Raji (cell line): ENCODE results near the gene SYPL1.
A peak's percentile ranks its signal among the peaks of the same experiment; 100 is the strongest.

Experiments used
- POLR2A ChIP-seq: IDR thresholded peaks from 2 replicates; pipeline ENCODE4 v1.6.1; 2011; ENCODE audit warnings: low read depth, low read length, control low read depth; ENCODE audit not compliant: insufficient read depth

Gene SYPL1

GRCh38 chr7:106069471-106070200, 42.5 kb downstream of the SYPL1 start:
- TF ChIP-seq POLR2A = peak; percentile 12; the same call in 1 of the 2 replicates

GRCh38 chr7:106068986-106069385, 43.1 kb downstream of the SYPL1 start:
- no peak for TF ChIP-seq POLR2A

DNA sequence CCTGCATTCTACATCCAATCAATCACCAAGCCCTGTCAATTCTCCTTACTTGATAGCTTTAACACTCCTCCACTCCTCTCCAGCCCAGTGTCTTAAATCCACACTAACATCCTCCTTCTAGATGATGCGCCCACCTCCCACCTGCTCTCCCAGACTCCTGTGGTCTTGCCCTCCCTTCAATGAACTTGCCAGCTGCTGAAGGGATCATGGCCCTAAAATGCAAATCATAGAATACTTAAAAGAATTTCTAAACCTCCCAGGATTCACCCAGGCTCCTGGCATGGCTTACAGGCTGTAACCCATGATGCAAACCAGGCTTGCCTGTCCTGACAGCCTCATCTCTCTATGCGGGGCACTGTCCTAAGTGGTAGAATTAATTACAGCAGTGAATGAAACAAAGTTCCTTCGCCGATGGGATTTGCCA, 43.6 kb downstream of the SYPL1 start:
- no peak for TF ChIP-seq POLR2A

DNA sequence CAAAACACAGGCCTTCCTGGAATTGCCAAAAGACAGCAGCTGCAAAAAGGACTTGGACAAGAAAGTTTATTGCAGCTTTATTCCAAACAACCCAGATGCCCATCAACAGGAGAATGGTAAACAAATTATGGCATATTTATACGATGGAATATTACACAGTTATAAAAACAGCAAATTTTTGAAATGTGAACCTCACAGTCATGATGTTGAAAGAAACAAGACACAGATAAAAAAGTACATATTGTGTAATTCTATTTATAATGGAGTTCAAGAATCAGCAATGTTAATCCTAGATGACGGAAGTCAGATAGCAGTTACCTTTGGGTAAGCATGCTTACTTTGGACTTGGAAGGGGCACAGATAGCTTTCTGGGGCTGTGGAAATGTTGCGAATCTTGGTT, 44.4 kb downstream of the SYPL1 start:
- TF ChIP-seq POLR2A = no peak

DNA sequence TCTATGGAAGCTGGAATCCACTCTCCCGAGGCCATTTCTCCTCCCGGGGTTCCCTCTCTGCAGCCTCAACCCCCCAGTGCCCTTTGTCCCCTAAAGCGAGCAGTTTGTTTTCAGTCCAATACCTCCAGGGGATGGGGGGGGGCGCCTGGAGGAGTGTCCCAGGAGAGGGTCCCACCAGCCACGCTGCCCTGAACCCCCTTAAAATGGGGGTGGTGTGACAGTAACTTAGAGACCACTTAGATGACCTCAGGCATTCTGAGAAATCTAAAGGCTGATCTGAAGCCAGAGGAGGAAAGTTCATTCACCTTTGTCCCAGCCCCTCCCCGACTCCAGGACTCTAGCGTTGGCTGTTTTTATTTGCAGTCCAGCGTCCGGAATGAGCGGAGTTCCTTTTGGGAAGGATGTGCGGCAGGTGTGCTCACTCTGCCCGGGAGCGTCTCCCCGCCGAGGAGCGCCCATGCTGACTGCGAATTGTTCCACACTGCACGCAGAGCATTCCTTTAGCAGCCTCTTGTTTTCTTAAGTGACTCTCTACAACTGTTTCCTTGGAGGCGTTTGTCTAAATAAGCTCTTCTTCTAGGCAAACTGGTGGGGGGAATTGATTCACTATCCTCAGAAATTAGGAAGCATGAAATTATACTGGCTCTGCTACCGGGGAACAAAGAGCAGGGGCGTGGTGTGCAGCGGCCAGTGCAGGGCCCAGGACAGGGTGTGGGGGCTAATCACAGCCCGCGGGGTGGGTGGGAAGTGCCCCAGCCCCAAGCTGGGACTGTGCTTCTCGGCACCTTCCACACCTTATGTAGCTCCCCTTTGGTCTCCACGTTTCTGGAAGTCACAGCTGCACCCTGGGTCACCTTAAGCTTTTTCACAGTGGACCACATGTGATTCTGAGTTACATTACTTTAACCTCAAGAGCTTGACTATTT, 46.3 kb downstream of the SYPL1 start:
- TF ChIP-seq POLR2A = no peak

- TF ChIP-seq POLR2A = no peak
These were observed 47.1 kb downstream of the SYPL1 start for GRCh38 chr7:106064771-106065574.

GRCh38 chr7:106064316-106064715, 47.8 kb downstream of the SYPL1 start:
- TF ChIP-seq POLR2A = no peak

- no peak for TF ChIP-seq POLR2A
These were observed 48.4 kb downstream of the SYPL1 start for GRCh38 chr7:106063692-106064091.

- no peak for TF ChIP-seq POLR2A
These were observed 49.1 kb downstream of the SYPL1 start for GRCh38 chr7:106063024-106063423.

- no peak for TF ChIP-seq POLR2A
These were observed 49.6 kb downstream of the SYPL1 start for GRCh38 chr7:106062521-106062931.

GRCh38 chr7:106062006-106062405, 50.1 kb downstream of the SYPL1 start:
- TF ChIP-seq POLR2A = peak; percentile 41; the same call in 1 of the 2 replicates

DNA sequence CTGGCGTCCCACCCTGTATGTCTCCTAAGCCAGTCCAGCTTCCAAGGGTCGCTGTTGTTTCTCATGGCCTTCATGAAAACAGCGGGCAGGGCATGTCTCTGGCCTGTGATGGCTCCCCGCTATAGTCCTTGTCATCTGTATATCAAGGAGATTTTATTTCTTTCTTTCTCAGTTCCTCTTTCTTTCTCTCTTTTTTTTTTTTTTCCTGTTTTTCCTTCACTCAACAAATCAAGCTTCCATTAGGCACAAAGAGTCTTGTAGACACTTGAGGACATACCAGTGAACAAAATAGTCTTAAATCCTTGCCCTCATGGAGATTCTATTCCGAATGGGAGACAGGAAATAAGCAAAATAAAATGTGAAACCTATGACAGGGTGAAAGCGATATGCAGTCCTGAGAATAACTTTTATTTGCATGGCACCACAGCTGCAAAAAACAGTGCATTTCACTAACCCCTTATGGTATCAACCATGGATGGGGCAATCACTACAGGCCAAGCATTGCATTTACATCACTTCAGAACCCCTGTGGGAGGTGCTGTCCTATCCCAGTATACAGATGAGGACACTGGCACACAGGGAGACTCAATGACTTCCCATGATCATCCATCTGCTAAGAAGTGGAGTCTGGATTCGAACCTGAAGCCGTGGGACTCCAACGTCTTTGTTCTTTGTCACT, 50.7 kb downstream of the SYPL1 start:
- no peak for TF ChIP-seq POLR2A

DNA sequence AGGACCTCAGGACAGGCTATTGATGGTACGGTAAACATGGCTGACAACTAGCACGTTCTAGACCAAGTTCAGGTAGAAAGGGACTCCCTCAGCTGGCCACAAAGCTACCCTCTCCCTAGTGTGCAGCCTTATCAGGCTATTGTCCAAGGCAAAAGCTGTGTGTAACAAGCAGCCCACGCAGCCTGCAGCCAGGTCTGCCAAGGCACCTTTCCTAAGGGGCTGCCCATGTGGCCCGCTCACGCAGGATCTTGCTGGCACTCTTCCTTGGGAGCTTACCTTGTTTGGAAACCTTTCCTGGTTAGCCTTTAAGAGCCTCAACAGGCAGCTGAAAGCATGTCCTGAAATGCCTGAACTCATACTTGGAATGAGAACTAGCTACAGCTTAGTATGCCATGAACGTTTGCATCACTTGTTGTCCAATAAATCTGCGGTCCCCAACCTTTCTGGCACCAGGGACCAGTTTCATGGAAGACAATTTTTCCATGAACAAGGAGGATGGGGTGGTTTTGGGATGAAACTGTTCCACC, 51.7 kb downstream of the SYPL1 start:
- TF ChIP-seq POLR2A = no peak

DNA sequence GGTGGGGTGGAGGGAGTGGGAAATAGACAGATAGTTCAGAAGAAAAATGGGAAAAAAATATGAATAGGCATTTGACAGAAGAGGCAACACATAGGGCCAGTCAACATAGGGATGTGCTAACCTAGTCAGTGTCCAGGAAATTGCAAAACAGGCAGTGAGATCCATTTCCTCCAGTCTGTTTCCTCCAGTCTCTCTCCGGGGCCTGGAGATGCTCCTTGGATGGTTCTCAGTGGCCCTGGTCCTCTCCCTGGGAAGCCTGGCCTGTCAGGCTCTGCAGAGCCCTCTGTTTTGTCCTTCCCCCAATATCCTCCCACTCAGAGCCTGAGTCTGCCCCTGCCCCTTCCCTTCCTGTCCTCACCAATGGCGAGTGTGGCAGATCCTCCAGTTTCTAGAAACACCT, 52.6 kb downstream of the SYPL1 start:
- TF ChIP-seq POLR2A = no peak
